ENCODE data around the gene PARPBP.

GRCh38 chr12:102182635-102183034 is 62.7 kb downstream of the PARPBP start:
- no peak for TF ChIP-seq POLR2A (IDR thresholded peaks at IDR 0.05; ENCODE audit: low read length)
- TF ChIP-seq GATA1 (IDR thresholded peaks at IDR 0.05; ENCODE audit: low read depth, low read length) = no peak
